H9 (cell line): ENCODE data around the gene MRTFB. TPM values are rescaled to one million over a fixed set of nuclear protein-coding genes. Genes with fewer than 3 reads are reported as not detected.

Source experiments
- DNase-seq: peaks from one replicate; pipeline ENCODE4 v3.0.0-alpha.2; 2017
- H2AFZ ChIP-seq: one replicate; pipeline ENCODE4 v1.6.1; 2013; ENCODE audit warnings: mild to moderate bottlenecking, low read length, control low read depth, moderate library complexity
- H2AK5ac ChIP-seq: 2 replicates; pipeline ENCODE4 v1.6.1; 2013; ENCODE audit warnings: low read length, control low read depth, mixed read lengths; ENCODE audit not compliant: insufficient read length
- H2BK120ac ChIP-seq: one replicate; pipeline ENCODE4 v1.6.1; 2013; ENCODE audit warnings: low read depth, mild to moderate bottlenecking, low read length, control low read depth, inconsistent platforms; ENCODE audit not compliant: poor library complexity, severe bottlenecking
- H2BK12ac ChIP-seq: 2 replicates; pipeline ENCODE4 v1.6.1; 2013; ENCODE audit warnings: low read length, control low read depth, mixed read lengths, low read depth; ENCODE audit not compliant: insufficient read length
- H2BK15ac ChIP-seq: 2 replicates; pipeline ENCODE4 v1.6.1; 2013; ENCODE audit warnings: low read depth, low read length, control low read depth
- H2BK20ac ChIP-seq: one replicate; pipeline ENCODE4 v1.6.1; 2013; ENCODE audit warnings: low read depth, mild to moderate bottlenecking, low read length, control low read depth, inconsistent platforms; ENCODE audit not compliant: poor library complexity, severe bottlenecking
- H2BK5ac ChIP-seq: 2 replicates; pipeline ENCODE4 v1.6.1; 2013; ENCODE audit warnings: low read length, control low read depth, mixed read lengths; ENCODE audit not compliant: insufficient read length
- H3K14ac ChIP-seq: 2 replicates; pipeline ENCODE4 v1.6.1; 2013; ENCODE audit warnings: low read length, control low read depth; ENCODE audit not compliant: insufficient read depth
- H3K18ac ChIP-seq: 2 replicates; pipeline ENCODE4 v1.6.1; 2013; ENCODE audit warnings: low read depth, mild to moderate bottlenecking, mixed read lengths, low read length, control low read depth; ENCODE audit not compliant: insufficient read length
- H3K23ac ChIP-seq: 2 replicates; pipeline ENCODE4 v1.6.1; 2013; ENCODE audit warnings: low read length, control low read depth, mixed read lengths, low read depth; ENCODE audit not compliant: insufficient read length
- H3K23me2 ChIP-seq: 2 replicates; pipeline ENCODE4 v1.6.1; 2013; ENCODE audit warnings: low read depth, mild to moderate bottlenecking, mixed read lengths, low read length, control low read depth; ENCODE audit not compliant: insufficient read length, poor library complexity, severe bottlenecking
- H3K27ac ChIP-seq: 2 replicates; pipeline ENCODE4 v1.5.1; 2013; ENCODE audit warnings: low read length, control low read depth, mixed read lengths, low read depth; ENCODE audit not compliant: insufficient read length
- H3K27me3 ChIP-seq: 2 replicates; pipeline ENCODE4 v1.6.1; 2013; ENCODE audit warnings: low read length, control low read depth, inconsistent platforms; ENCODE audit not compliant: insufficient read depth
- H3K4ac ChIP-seq: 2 replicates; pipeline ENCODE4 v1.6.1; 2013; ENCODE audit warnings: low read depth, mild to moderate bottlenecking, control low read depth, inconsistent platforms, low read length, moderate library complexity
- H3K4me1 ChIP-seq: 2 replicates; pipeline ENCODE4 v1.6.1; 2013; ENCODE audit warnings: low read length, control low read depth, inconsistent platforms; ENCODE audit not compliant: insufficient read depth
- H3K4me2 ChIP-seq: 2 replicates; pipeline ENCODE4 v1.6.1; 2013; ENCODE audit warnings: low read length, control low read depth, mixed read lengths; ENCODE audit not compliant: insufficient read length, insufficient read depth
- H3K56ac ChIP-seq: 2 replicates; pipeline ENCODE4 v1.6.1; 2013; ENCODE audit warnings: low read depth, mild to moderate bottlenecking, mixed read lengths, low read length, control low read depth; ENCODE audit not compliant: insufficient read length
- H3K79me1 ChIP-seq: 2 replicates; pipeline ENCODE4 v1.6.1; 2013; ENCODE audit warnings: low read depth, mild to moderate bottlenecking, moderate library complexity, low read length, control low read depth, inconsistent platforms; ENCODE audit not compliant: insufficient read depth, poor library complexity, severe bottlenecking
- H3K79me2 ChIP-seq: 2 replicates; pipeline ENCODE4 v1.6.1; 2013; ENCODE audit warnings: low read length, control low read depth, inconsistent platforms; ENCODE audit not compliant: insufficient read depth
- H3K9ac ChIP-seq: 2 replicates; pipeline ENCODE4 v1.6.1; 2013; ENCODE audit warnings: low read length, control low read depth, mixed read lengths; ENCODE audit not compliant: insufficient read length; ENCODE audit errors: extremely low read depth
- H3K9me3 ChIP-seq: one replicate; pipeline ENCODE4 v1.6.1; 2013; ENCODE audit warnings: low read depth, low read length, inconsistent platforms; ENCODE audit not compliant: control insufficient read depth
- H3T11ph ChIP-seq: one replicate; pipeline ENCODE4 v1.6.1; 2013; ENCODE audit warnings: mild to moderate bottlenecking, low read length, control low read depth, inconsistent platforms
- H4K20me1 ChIP-seq: one replicate; pipeline ENCODE4 v1.6.1; 2013; ENCODE audit not compliant: control insufficient read depth, insufficient read length, insufficient read depth
- H4K5ac ChIP-seq: 2 replicates; pipeline ENCODE4 v1.6.1; 2013; ENCODE audit warnings: low read depth, mild to moderate bottlenecking, mixed read lengths, low read length, control low read depth; ENCODE audit not compliant: insufficient read length
- H4K8ac ChIP-seq: replicated peaks from 2 replicates; pipeline ENCODE4 v1.6.1; 2013; ENCODE audit warnings: low read length, control low read depth, mixed read lengths, low read depth; ENCODE audit not compliant: insufficient read length
- H4K91ac ChIP-seq: 2 replicates; pipeline ENCODE4 v1.6.1; 2013; ENCODE audit warnings: low read depth, mild to moderate bottlenecking, moderate library complexity, mixed read lengths, low read length, control low read depth; ENCODE audit not compliant: insufficient read length
- H3K27ac Mint-ChIP-seq, 3 experiments: 2 replicates in 2 of 3; 3 replicates in 1 of 3; pipeline ENCODE4 v1.8.0; 2020 to 2021; ENCODE audit warnings: mixed read lengths in 3 of 3, mild to moderate bottlenecking in 1 of 3, moderate library complexity in 1 of 3
- H3K27me3 Mint-ChIP-seq: 2 replicates; pipeline ENCODE4 v1.8.0; 2021; ENCODE audit warnings: low read depth, mild to moderate bottlenecking, moderate library complexity, mixed read lengths
- H3K36me3 Mint-ChIP-seq, 3 experiments: 2 replicates in 2 of 3; 3 replicates in 1 of 3; pipeline ENCODE4 v1.8.0; 2020 to 2021; ENCODE audit warnings: low read depth in 3 of 3, mixed read lengths in 3 of 3; ENCODE audit not compliant: insufficient read depth in 1 of 3
- H3K4me1 Mint-ChIP-seq, 2 experiments: 2 replicates each; pipeline ENCODE4 v1.8.0; 2020; ENCODE audit warnings: mixed read lengths in 2 of 2
- H3K4me3 Mint-ChIP-seq, 2 experiments: 2 replicates in 1 of 2; 3 replicates in 1 of 2; pipeline ENCODE4 v1.8.0; 2020 to 2021; ENCODE audit warnings: mild to moderate bottlenecking in 2 of 2, mixed read lengths in 2 of 2, moderate library complexity in 1 of 2
- H3K9me3 Mint-ChIP-seq, 2 experiments: 2 replicates in 1 of 2; 3 replicates in 1 of 2; pipeline ENCODE4 v1.8.0; 2020; ENCODE audit warnings: mild to moderate bottlenecking in 2 of 2, mixed read lengths in 2 of 2, moderate library complexity in 1 of 2
- total RNA-seq: library from RNA; stranded (reverse); gene quantifications from 2 replicates; pipeline ENCODE4 v1.2.1, GENCODE V29; 2021
- TF ChIP-seq, protein P1 (sequence below): fragments of 200-600 bp; sonication (generic); conservative IDR thresholded peaks from 3 replicates; pipeline ENCODE4 v1.8.0; 2021; ENCODE audit warnings: antibody characterized with exemption, mild to moderate bottlenecking

The MRTFB gene
- total RNA-seq, 1 experiment from 2014 or later = 29.9 TPM

DNA sequence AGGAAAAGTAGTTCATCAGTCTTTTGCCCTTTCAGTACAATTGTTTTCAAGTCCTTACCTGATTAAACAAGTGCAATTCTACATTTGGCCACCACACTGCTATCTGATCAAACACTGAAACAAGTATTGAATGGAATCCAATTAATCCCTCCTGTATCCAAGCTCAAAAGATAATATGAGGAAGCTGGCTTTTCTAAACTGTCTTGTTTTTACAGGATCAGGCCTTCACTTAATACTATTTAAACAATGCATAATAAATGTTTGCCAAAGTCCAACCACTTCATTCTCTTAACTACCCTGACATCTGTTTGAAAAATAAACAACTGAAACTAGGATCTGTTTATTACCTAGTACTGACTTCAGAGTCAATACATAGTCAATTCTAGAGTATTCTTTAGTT is 131.6 kb downstream of the MRTFB start:
- Histone ChIP-seq H2AFZ (no peak overlapping the region), H2BK20ac (no peak overlapping the region), H2BK12ac (no peak overlapping the region), H2BK120ac (no peak overlapping the region), H3K4ac (no peak overlapping the region), H3K56ac (no peak overlapping the region), H3K79me2 (no peaks in the 10 kb centered on the region), H2BK15ac (no peak overlapping the region), H4K5ac (no peak overlapping the region), H3K27ac (no peak overlapping the region), H3K79me1 (peaks cover 2% of the 10 kb centered on the region), H2BK5ac (no peak overlapping the region), H3K9ac (no peak overlapping the region), H3K27me3 (no peaks in the 10 kb centered on the region), H4K20me1 (no peaks in the 10 kb centered on the region), H3K14ac (no peak overlapping the region), H4K91ac (no peak overlapping the region), H3K4me2 (no peak overlapping the region), H2AK5ac (no peak overlapping the region), H3K4me1 (no peaks in the 10 kb centered on the region; the same call in 1 of the 2 replicates), H3K9me3 (no peaks in the 10 kb centered on the region), H3K23ac (no peak overlapping the region), H3K18ac (no peak overlapping the region), H3T11ph (no peak overlapping the region), H3K23me2 (no peaks in the 10 kb centered on the region), H4K8ac (no peak overlapping the region)
- Mint-ChIP-seq H3K4me1 (peaks cover 10 to 13% of the 10 kb centered on the region in 2 experiments; a peak in 2 of 4 replicates), H3K4me3 (no peak overlapping the region), H3K27ac (no peak overlapping the region), H3K36me3 (no peaks in the 10 kb centered on the region), H3K9me3 (no peaks in the 10 kb centered on the region; a peak in 1 of 5 replicates), H3K27me3 (no peaks in the 10 kb centered on the region)
- no peak for DNase-seq
- TF ChIP-seq, protein P1, sequence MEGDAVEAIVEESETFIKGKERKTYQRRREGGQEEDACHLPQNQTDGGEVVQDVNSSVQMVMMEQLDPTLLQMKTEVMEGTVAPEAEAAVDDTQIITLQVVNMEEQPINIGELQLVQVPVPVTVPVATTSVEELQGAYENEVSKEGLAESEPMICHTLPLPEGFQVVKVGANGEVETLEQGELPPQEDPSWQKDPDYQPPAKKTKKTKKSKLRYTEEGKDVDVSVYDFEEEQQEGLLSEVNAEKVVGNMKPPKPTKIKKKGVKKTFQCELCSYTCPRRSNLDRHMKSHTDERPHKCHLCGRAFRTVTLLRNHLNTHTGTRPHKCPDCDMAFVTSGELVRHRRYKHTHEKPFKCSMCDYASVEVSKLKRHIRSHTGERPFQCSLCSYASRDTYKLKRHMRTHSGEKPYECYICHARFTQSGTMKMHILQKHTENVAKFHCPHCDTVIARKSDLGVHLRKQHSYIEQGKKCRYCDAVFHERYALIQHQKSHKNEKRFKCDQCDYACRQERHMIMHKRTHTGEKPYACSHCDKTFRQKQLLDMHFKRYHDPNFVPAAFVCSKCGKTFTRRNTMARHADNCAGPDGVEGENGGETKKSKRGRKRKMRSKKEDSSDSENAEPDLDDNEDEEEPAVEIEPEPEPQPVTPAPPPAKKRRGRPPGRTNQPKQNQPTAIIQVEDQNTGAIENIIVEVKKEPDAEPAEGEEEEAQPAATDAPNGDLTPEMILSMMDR = peak; percentile 49; the same call in 2 of the 3 replicates
